ENCODE data around the gene BHLHA15.

Gene BHLHA15

DNA sequence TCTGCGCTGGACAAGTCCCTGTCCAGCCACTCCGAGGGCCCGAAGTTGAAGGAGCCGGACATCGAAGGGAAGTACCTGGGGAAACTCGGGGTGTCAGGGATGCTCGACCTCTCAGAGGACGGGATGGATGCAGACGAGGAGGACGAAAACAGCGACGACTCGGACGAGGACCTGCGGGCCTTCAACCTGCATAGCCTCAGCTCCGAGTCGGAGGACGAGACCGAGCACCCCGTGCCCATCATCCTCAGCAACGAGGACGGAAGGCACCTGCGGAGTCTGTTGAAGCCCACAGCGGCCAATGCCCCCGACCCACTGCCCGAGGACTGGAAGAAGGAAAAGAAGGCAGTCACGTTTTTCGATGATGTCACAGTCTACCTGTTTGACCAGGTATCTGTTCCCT is 17.1 kb upstream of the BHLHA15 start:
- H3K4me3 ChIP-seq (replicated peaks; ENCODE audit: low read depth, low read length): no peak overlapping the region
- TF ChIP-seq, protein P1, sequence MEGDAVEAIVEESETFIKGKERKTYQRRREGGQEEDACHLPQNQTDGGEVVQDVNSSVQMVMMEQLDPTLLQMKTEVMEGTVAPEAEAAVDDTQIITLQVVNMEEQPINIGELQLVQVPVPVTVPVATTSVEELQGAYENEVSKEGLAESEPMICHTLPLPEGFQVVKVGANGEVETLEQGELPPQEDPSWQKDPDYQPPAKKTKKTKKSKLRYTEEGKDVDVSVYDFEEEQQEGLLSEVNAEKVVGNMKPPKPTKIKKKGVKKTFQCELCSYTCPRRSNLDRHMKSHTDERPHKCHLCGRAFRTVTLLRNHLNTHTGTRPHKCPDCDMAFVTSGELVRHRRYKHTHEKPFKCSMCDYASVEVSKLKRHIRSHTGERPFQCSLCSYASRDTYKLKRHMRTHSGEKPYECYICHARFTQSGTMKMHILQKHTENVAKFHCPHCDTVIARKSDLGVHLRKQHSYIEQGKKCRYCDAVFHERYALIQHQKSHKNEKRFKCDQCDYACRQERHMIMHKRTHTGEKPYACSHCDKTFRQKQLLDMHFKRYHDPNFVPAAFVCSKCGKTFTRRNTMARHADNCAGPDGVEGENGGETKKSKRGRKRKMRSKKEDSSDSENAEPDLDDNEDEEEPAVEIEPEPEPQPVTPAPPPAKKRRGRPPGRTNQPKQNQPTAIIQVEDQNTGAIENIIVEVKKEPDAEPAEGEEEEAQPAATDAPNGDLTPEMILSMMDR (IDR thresholded peaks at IDR 0.05; ENCODE audit: low read length, missing control alignments): no peak
- no peak for DNase-seq (ENCODE audit: low read depth)

DNA sequence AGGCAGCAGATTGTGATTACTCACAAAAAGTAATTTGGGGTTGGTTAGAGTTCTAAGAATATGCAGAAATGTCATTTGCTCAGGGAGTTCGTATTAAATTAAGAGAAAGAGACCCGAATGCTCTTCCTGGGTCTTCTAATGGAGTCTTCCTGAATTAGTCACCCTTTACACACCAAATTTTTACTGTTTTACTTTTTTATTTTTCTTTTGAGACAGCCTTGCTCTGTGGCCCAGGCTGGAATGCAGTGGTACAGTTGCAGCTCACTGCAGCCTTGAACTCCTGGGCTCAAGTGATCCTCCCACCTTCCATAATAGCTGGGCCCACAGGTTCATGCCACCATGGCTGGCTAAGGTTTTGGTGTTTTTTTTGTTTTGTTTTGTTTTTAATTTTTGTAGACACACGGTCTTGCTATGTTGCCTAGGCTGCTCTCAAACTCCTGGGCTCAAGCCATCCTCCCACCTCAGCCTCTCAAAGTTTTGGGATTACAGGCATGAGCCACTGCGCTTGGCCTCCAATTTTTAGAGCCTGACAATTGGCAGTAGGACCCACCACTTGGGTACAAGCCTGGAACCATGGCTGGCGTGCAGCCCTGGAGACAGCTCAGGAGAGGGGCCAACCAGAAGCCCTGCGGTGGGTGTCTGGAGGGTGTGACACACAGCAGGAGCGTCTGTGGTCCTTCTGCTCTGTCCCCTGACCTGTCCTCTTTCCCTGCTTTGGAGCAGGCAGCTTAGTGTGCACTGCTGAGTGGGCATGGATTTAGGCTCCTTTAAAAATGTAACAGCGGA is 16.4 kb upstream of the BHLHA15 start:
- H3K4me3 ChIP-seq (replicated peaks; ENCODE audit: low read depth, low read length): no peak overlapping the region
- TF ChIP-seq, protein P1 (IDR thresholded peaks at IDR 0.05; ENCODE audit: low read length, missing control alignments): no peak
- DNase-seq (ENCODE audit: low read depth): no peak

DNA sequence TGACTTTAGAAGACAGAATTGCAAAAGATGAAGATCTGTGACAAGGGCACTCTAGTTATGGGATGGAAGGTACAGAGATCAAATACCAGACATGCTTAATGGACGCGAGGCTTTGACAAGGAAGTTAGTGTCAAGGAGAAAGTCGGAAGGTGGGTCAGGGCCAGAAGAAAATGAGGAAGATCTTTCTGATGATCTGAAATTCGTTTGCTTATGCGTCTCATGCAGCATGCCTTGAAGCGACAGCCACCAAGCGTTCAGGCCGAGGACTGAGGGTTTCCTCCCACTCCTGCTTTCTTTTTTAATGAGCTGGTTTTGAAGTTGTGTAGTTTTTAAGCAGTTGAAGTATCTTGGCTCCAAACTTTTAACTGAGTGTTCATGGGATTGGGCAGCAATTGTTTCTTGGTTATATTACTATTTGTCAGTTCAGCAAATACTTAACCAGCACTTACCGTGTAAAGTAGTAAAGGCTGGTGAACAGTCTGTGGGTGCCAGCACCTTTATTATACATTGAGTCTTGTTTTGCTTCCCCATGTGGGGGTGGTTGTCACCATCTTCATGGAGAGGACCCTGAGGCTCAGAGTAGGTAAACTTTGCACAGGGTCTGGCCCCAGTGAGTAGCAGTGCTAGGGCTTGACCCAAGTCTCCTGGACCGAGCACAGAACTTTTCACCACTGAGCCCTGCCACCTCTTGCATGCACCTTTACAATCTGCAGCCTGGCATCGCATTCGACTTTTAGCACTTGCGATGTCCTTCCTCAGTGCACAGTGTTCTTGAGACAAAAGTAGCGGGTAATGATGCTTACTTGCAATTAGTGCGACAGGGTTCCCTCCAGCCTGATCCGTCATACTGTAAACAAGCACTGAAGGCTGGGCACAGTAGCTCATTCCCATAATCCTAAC is 14.3 kb upstream of the BHLHA15 start:
- H3K4me3 ChIP-seq (replicated peaks; ENCODE audit: low read depth, low read length): no peak overlapping the region
- no peak for DNase-seq (ENCODE audit: low read depth)
- TF ChIP-seq, protein P1 (IDR thresholded peaks at IDR 0.05; ENCODE audit: low read length, missing control alignments): no peak

DNA sequence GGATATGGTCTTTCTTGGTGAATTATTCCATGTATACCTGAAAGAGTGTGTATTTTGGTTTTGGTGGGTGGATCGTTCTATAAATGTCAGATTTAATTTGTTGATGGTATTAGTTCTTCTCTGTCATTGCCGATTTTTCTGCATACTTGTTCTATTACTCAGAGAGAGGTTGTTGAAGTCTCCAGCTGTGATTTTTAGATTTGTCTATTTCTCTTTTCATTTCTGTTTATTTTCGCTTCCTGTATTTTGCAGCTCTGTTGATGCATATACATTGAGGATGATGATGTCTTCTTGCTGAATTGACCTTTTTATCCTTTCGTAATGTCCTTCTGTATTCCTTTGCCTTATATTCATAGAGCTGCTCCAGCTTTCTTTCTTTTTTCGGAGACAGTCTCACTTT is 12.1 kb upstream of the BHLHA15 start:
- no peak overlapping the region for H3K4me3 ChIP-seq (replicated peaks; ENCODE audit: low read depth, low read length)
- DNase-seq (ENCODE audit: low read depth): no peak
- TF ChIP-seq, protein P1 (IDR thresholded peaks at IDR 0.05; ENCODE audit: low read length, missing control alignments): no peak

DNA sequence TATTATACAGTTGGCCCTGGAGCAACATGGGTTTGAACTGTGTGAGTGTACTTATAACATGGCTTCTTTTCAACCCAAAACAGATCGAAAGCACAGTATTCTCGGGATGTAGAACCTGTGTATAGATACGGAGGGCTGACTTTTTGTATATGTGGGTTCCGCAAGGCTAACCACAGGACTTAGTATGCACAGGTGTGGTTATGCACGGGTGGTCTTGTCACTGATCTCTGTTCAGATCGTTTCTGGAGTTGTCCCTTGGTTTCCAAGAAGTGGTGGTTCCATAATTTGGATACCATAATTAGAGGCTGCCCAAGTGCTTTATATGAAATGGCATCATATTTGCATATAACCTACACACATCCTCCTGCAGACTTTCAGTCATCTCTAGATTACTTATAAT is 10.9 kb upstream of the BHLHA15 start:
- no peak overlapping the region for H3K4me3 ChIP-seq (replicated peaks; ENCODE audit: low read depth, low read length)
- DNase-seq (ENCODE audit: low read depth): no peak
- TF ChIP-seq, protein P1 (IDR thresholded peaks at IDR 0.05; ENCODE audit: low read length, missing control alignments): no peak

DNA sequence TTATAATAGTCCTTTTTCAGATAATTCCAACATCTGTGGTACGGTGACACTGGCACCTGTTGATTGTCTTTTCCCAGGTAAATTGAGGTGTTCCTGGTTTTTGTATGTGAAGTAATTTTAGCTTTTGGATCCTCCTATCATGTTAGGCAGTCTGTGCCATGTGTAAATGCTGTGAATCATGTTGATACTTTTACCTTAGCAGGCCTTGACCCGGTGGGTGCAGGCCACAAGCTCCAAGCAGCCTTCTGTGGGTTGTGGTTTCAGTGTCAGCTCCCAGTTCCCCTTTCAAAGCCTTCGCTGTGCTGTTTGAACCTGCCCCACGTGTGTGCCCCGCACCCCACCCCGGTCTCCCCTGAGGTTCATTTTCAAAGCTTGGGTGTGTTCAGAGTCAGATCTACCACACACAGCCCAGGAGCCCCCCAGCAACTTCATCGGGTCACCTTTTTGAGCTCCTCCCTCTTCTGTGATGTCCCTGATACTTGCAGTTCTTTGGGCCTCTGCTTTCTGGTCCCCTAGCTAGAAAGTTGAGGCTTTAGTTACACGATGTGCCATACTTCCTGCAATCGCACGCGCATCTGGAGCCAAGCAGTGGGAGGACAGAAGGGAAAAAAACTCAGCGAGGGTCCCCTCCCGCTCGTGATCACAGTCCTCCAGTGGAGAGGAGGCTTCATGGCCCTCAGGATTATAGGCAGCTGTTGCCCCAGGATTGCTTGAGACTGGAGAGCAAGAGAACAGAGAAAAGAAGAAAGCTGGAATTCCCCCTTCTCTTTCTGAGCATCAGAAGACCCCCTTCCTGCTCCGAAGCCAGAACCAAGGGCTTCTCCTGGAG is 8.7 kb upstream of the BHLHA15 start:
- TF ChIP-seq, protein P1 (IDR thresholded peaks at IDR 0.05; ENCODE audit: low read length, missing control alignments): no peak
- no peak for DNase-seq (ENCODE audit: low read depth)
- H3K4me3 ChIP-seq (replicated peaks; ENCODE audit: low read depth, low read length): no peak overlapping the region
